IMR-90 (cell line): ENCODE data around the gene RELN. TPM values are rescaled to one million over a fixed set of nuclear protein-coding genes. Genes with fewer than 3 reads are reported as not detected.
A peak's percentile ranks its signal among the peaks of the same experiment; 100 is the strongest.

Experiments
- ATAC-seq: fragments of 200-7000 bp; cut with Tn5 transposase; 2 replicates; pipeline ENCODE4 v1.9.1; 2020; ENCODE audit warnings: low read depth, mild to moderate bottlenecking, moderate library complexity
- BruUV-seq: library from RNA; stranded (reverse); fragments of 400-500 nt; replicated peaks from 2 replicates; lab custom pipeline; 2021; lab: Mats Ljungman, UMichigan
- CTCF ChIA-PET: fragments of 300-600 bp; formaldehyde crosslinking; extraction: SDS; loops from one replicate; lab custom pipeline; 2021; ENCODE audit warnings: antibody characterized with exemption; lab: Yijun Ruan, JAX
- POLR2A ChIA-PET: fragments of 300-600 bp; sonication (Branson Sonifier 250); formaldehyde crosslinking; loops from one replicate; lab custom pipeline; 2022; ENCODE audit warnings: antibody characterized with exemption; ENCODE audit not compliant: unreplicated experiment; lab: Charles Lee
- DNase-seq: peaks from one replicate; pipeline ENCODE4 v3.0.0; 2013
- H2AFZ ChIP-seq: replicated peaks from 2 replicates; pipeline ENCODE3; 2013; ENCODE audit warnings: low read length, mild to moderate bottlenecking; ENCODE audit not compliant: poor library complexity
- H2AK5ac ChIP-seq: 2 replicates; pipeline ENCODE4 v1.6.1; 2013; ENCODE audit warnings: low read depth, low read length, inconsistent platforms
- H2AK9ac ChIP-seq: replicated peaks from 2 replicates; pipeline ENCODE3; 2013; ENCODE audit warnings: mild to moderate bottlenecking, low read depth, low read length, moderate library complexity; ENCODE audit not compliant: poor library complexity
- H2BK120ac ChIP-seq: 2 replicates; pipeline ENCODE4 v1.6.1; 2013; ENCODE audit warnings: low read depth, low read length, inconsistent platforms
- H2BK15ac ChIP-seq: 3 replicates; pipeline ENCODE4 v1.6.1; 2013; ENCODE audit warnings: low read depth, low read length, inconsistent platforms
- H2BK20ac ChIP-seq: 2 replicates; pipeline ENCODE4 v1.6.1; 2013; ENCODE audit warnings: low read depth, mild to moderate bottlenecking, inconsistent platforms, low read length, moderate library complexity
- H2BK5ac ChIP-seq: 2 replicates; pipeline ENCODE4 v1.6.1; 2013; ENCODE audit warnings: mild to moderate bottlenecking, low read depth, low read length, inconsistent platforms; ENCODE audit not compliant: poor library complexity, severe bottlenecking
- H3K14ac ChIP-seq: replicated peaks from 2 replicates; pipeline ENCODE4 v1.6.1; 2013; ENCODE audit warnings: low read depth, low read length, inconsistent platforms
- H3K18ac ChIP-seq: 2 replicates; pipeline ENCODE4 v1.6.1; 2013; ENCODE audit warnings: low read depth, low read length, control low read depth
- H3K23ac ChIP-seq: 2 replicates; pipeline ENCODE4 v1.6.1; 2013; ENCODE audit warnings: low read depth, low read length, inconsistent platforms
- H3K27ac ChIP-seq: 2 replicates; pipeline ENCODE4 v1.5.1; 2013; ENCODE audit warnings: mild to moderate bottlenecking, control low read depth, low read length; ENCODE audit not compliant: insufficient read depth
- H3K27me3 ChIP-seq: 2 replicates; pipeline ENCODE4 v1.6.1; 2013; ENCODE audit warnings: low read length; ENCODE audit not compliant: control insufficient read depth, insufficient read depth
- H3K36me3 ChIP-seq: 2 replicates; pipeline ENCODE4 v1.6.1; 2013; ENCODE audit warnings: low read length, mixed read lengths; ENCODE audit not compliant: control insufficient read depth, insufficient read depth
- H3K4ac ChIP-seq: 2 replicates; pipeline ENCODE4 v1.6.1; 2013; ENCODE audit warnings: low read depth, low read length, inconsistent platforms
- H3K4me1 ChIP-seq: 2 replicates; pipeline ENCODE4 v1.6.1; 2013; ENCODE audit warnings: low read length, mixed read lengths; ENCODE audit not compliant: control insufficient read depth, insufficient read depth
- H3K4me2 ChIP-seq: 2 replicates; pipeline ENCODE4 v1.6.1; 2013; ENCODE audit warnings: low read depth, mild to moderate bottlenecking, control low read depth, low read length, moderate library complexity
- H3K4me3 ChIP-seq: 2 replicates; pipeline ENCODE4 v1.5.1; 2013; ENCODE audit warnings: low read depth, mild to moderate bottlenecking, control low read depth, low read length, moderate library complexity; ENCODE audit not compliant: insufficient read depth
- H3K56ac ChIP-seq: 2 replicates; pipeline ENCODE4 v1.6.1; 2013; ENCODE audit warnings: low read length, inconsistent platforms; ENCODE audit not compliant: insufficient read depth; ENCODE audit errors: extremely low read depth
- H3K79me1 ChIP-seq, 2 experiments: 2 replicates each; pipeline ENCODE4 v1.6.1; 2013; ENCODE audit warnings: low read length in 2 of 2, inconsistent platforms in 1 of 2, low read depth in 1 of 2
- H3K9ac ChIP-seq: 2 replicates; pipeline ENCODE4 v1.6.1; 2013; ENCODE audit warnings: low read depth, low read length, control low read depth
- H3K9me1 ChIP-seq: 2 replicates; pipeline ENCODE4 v1.6.1; 2013; ENCODE audit warnings: low read length, inconsistent platforms; ENCODE audit not compliant: insufficient read depth
- H3K9me3 ChIP-seq: 2 replicates; pipeline ENCODE4 v1.6.1; 2013; ENCODE audit warnings: low read length; ENCODE audit not compliant: control insufficient read depth, insufficient read depth
- H4K20me1 ChIP-seq: 2 replicates; pipeline ENCODE4 v1.6.1; 2013; ENCODE audit warnings: low read length, inconsistent platforms; ENCODE audit not compliant: insufficient read depth
- H4K5ac ChIP-seq: 2 replicates; pipeline ENCODE4 v1.6.1; 2013; ENCODE audit warnings: mild to moderate bottlenecking, low read depth, low read length, control low read depth
- H4K8ac ChIP-seq, 2 experiments: 2 replicates each; pipeline ENCODE4 v1.6.1; 2013; ENCODE audit warnings: low read depth in 2 of 2, low read length in 2 of 2, control low read depth in 1 of 2, inconsistent platforms in 1 of 2
- H4K91ac ChIP-seq: 2 replicates; pipeline ENCODE4 v1.6.1; 2013; ENCODE audit warnings: low read depth, low read length, inconsistent platforms; ENCODE audit not compliant: insufficient read depth
- CEBPB ChIP-seq: IDR thresholded peaks from 2 replicates; pipeline ENCODE4 v1.6.1; 2012; ENCODE audit warnings: low read depth, low read length, improper control_type of control experiment
- CHD1 ChIP-seq: IDR thresholded peaks from 2 replicates; pipeline ENCODE4 v1.6.1; 2012; ENCODE audit warnings: low read depth, low read length, improper control_type of control experiment
- MAFK ChIP-seq: IDR thresholded peaks from 2 replicates; pipeline ENCODE4 v1.6.1; 2012; ENCODE audit warnings: low read depth, low read length, improper control_type of control experiment
- MAZ ChIP-seq: IDR thresholded peaks from 2 replicates; pipeline ENCODE4 v1.6.1; 2012; ENCODE audit warnings: low read depth, mild to moderate bottlenecking, low read length, improper control_type of control experiment, moderate library complexity, borderline replicate concordance
- NFE2L2 ChIP-seq: fragments of 150-350 bp; IDR thresholded peaks from 2 replicates; pipeline ENCODE4 v1.6.1; 2016; ENCODE audit warnings: low read depth, mild to moderate bottlenecking, low read length
- POLR2A ChIP-seq: IDR thresholded peaks from 2 replicates; pipeline ENCODE4 v1.6.1; 2012; ENCODE audit warnings: mild to moderate bottlenecking, low read depth, low read length
- RAD21 ChIP-seq: IDR thresholded peaks from 2 replicates; pipeline ENCODE4 v1.6.1; 2012; ENCODE audit warnings: low read length, improper control_type of control experiment
- SMC3 ChIP-seq: fragments of 150-350 bp; IDR thresholded peaks from 2 replicates; pipeline ENCODE4 v1.6.1; 2016; ENCODE audit warnings: low read depth, mild to moderate bottlenecking, antibody characterized with exemption, low read length, moderate library complexity
- WGBS, 2 experiments: methylation state at CpG; one replicate each; pipeline versions ENCODE4 v1.1.5 to v1.1.7; 2013; ENCODE audit warnings: missing lambda C conversion rate in 2 of 2; ENCODE audit not compliant: insufficient read length in 1 of 2; ENCODE audit errors: extremely low coverage in 2 of 2; 5-methylcytosine and 5-hydroxymethylcytosine counted together
- dilution Hi-C: fragments of 300-500 bp; cut with HindIII; formaldehyde crosslinking; loops from one replicate; pipeline ENCODE4 v1.14.3; 2018; ENCODE audit warnings: low sequenced_read_pairs; ENCODE audit not compliant: unreplicated experiment
- in situ Hi-C: fragments of 300-500 bp; cut with MboI; formaldehyde crosslinking; loops from 3 replicates; pipeline ENCODE4 v1.14.3; 2019; ENCODE audit warnings: low sequenced_read_pairs, inconsistent platforms, mixed read lengths
- intact Hi-C: fragments of 100-400 bp; cut with micrococcal nuclease; formaldehyde crosslinking; loops from 2 replicates; pipeline ENCODE4 v1.10.0; 2022
- polyA plus RNA-seq, 3 experiments: library from polyadenylated mRNA; depleted of rRNA; stranded (reverse); fragments of >200 nt; gene quantifications; 2 replicates each; pipeline ENCODE4 v1.2.3, GENCODE V29; 2012; ENCODE audit warnings: low replicate concordance in 1 of 3
- total RNA-seq: library from RNA; depleted of rRNA; stranded (reverse); fragments of >200 nt; gene quantifications from 2 replicates; pipeline ENCODE4 v1.2.3, GENCODE V29; 2012
- TF ChIP-seq, protein P1 (sequence below): fragments of 150-350 bp; IDR thresholded peaks from 2 replicates; pipeline ENCODE4 v1.6.1; 2017; ENCODE audit warnings: mild to moderate bottlenecking, antibody characterized with exemption, low read length, low read depth

RELN gene
- total and polyA plus RNA-seq, 2 of the 4 experiments (the other 2 are of a cell fraction), result 14.7 to 23.7 TPM

- Histone ChIP-seq H3K9ac (no peak overlapping the region), H3K27ac (no peak overlapping the region), H3K14ac (no peak overlapping the region), H3K23ac (no peak overlapping the region), H3K9me1 (peaks cover 6% of the 10 kb centered on the region; the same call in 1 of the 2 replicates), H2AFZ (no peak overlapping the region), H3K9me3 (no peaks in the 10 kb centered on the region), H2AK5ac (no peak overlapping the region), H3K4me2 (no peak overlapping the region), H2BK15ac (0 out of 3 replicates have a peak overlapping the region, but pooled peaks have one; percentile 7), H2BK5ac (no peak overlapping the region), H3K4ac (no peak overlapping the region; the same call in 1 of the 2 replicates), H3K27me3 (no peaks in the 10 kb centered on the region), H4K20me1 (no peaks in the 10 kb centered on the region), H2BK120ac (peak overlapping the region; percentile 40; the same call in 1 of the 2 replicates), H3K4me3 (no peak overlapping the region), H2AK9ac (no peak overlapping the region), H4K91ac (no peak overlapping the region), H2BK20ac (peak overlapping the region; percentile 8; the same call in 1 of the 2 replicates), H3K18ac (no peak overlapping the region), H3K56ac (no peak overlapping the region), H3K4me1 (peaks cover 1% of the 10 kb centered on the region; the same call in 1 of the 2 replicates), H4K8ac (no peak overlapping the region), H4K5ac (no peak overlapping the region), H3K79me1 (no peaks in the 10 kb centered on the region), H3K36me3 (no peaks in the 10 kb centered on the region)
- ATAC-seq, result no peak
- POLR2A ChIA-PET, result no interaction called here
- CTCF ChIA-PET, result no interaction called here
- WGBS, 2 experiments, result 60% methylated on average over 1 of the region's 9 CpGs; no CpG with 5 or more reads in 1 of the 2 experiments
- no peak for DNase-seq
- BruUV-seq, result no TSS peak
- TF ChIP-seq POLR2A (no peak), CEBPB (no peak), SMC3 (no peak), NFE2L2 (no peak), MAZ (no peak), RAD21 (no peak), MAFK (no peak), CHD1 (no peak)
- TF ChIP-seq, protein P1, sequence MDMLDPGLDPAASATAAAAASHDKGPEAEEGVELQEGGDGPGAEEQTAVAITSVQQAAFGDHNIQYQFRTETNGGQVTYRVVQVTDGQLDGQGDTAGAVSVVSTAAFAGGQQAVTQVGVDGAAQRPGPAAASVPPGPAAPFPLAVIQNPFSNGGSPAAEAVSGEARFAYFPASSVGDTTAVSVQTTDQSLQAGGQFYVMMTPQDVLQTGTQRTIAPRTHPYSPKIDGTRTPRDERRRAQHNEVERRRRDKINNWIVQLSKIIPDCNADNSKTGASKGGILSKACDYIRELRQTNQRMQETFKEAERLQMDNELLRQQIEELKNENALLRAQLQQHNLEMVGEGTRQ, result no peak
- intact Hi-C loops (no loop called here), in situ Hi-C loops (no loop called here), dilution Hi-C loops (no loop called here)
Measured at GRCh38 chr7:103714376-103714927, 275.0 kb downstream of the RELN start.
